Posterior cingulate gyrus (tissue), 11 donors: ENCODE data around the gene RYK.

ENCODE experiments used
- DNase-seq, 10 donors: peaks; one replicate each; pipeline versions ENCODE4 v3.0.0 to v3.0.0-alpha.2; 2020 to 2021; ENCODE audit warnings: mixed read lengths in 3 of 10
- intact Hi-C: fragments of 100-400 bp; cut with DNase I; formaldehyde crosslinking; loops from one replicate; pipeline ENCODE4 v1.15.1; 2023

RYK gene

GRCh38 chr3:134258761-134259347 lies 8.2 kb upstream of the RYK start:
- intact Hi-C loops: no loop called here
- no peak for DNase-seq

- DNase-seq: no peak
- intact Hi-C loops: no loop called here
Measured at GRCh38 chr3:134255404-134255803, 4.7 kb upstream of the RYK start.

- DNase-seq: no peak
- intact Hi-C loops: loop anchor here (5.0 kb wide), 1 partner anchor 119 kb away; the partner anchor contains the start of gene AMOTL2
Measured at GRCh38 chr3:134253475-134254226, 3.0 kb upstream of the RYK start.

- DNase-seq: no peak
- intact Hi-C loops: loop anchor here (5.0 kb wide), 1 partner anchor 120 kb away; the partner anchor contains the start of gene AMOTL2
Measured at GRCh38 chr3:134252766-134253165, 2.1 kb upstream of the RYK start.

- peak in 1 of 10 donors; percentile 72 for DNase-seq
- intact Hi-C loops: loop anchor here (5.0 kb wide), 1 partner anchor 120 kb away; the partner anchor contains the start of gene AMOTL2
Measured at GRCh38 chr3:134251731-134252391, 1.2 kb upstream of the RYK start.

- intact Hi-C loops: loop anchor here (5.0 kb wide), 1 partner anchor 122 kb away; the partner anchor contains the start of gene AMOTL2
- peak; percentile 26 to 90 (median 40) for DNase-seq
Measured at GRCh38 chr3:134249935-134250716, 533 bp downstream of the RYK start.

GRCh38 chr3:134249296-134249841 lies 1.3 kb downstream of the RYK start:
- DNase-seq: no peak
- intact Hi-C loops: no loop called here

GRCh38 chr3:134244921-134245320 lies 5.7 kb downstream of the RYK start:
- no peak for DNase-seq

GRCh38 chr3:134242649-134243617 lies 7.7 kb downstream of the RYK start:
- intact Hi-C loops: no loop called here
- no peak for DNase-seq

More at GRCh38 chr3:134244921-134245320, 5.7 kb downstream of the RYK start:
- intact Hi-C loops: no loop called here

GRCh38 chr3:134239538-134239937 lies 11.1 kb downstream of the RYK start:
- no peak for DNase-seq
- intact Hi-C loops: no loop called here

- no peak for DNase-seq
- intact Hi-C loops: no loop called here
Measured at GRCh38 chr3:134237454-134238145, 13.1 kb downstream of the RYK start.

GRCh38 chr3:134236505-134237170 lies 14.0 kb downstream of the RYK start:
- DNase-seq: no peak
- intact Hi-C loops: no loop called here

- no peak for DNase-seq
Measured at GRCh38 chr3:134235577-134236076, 15.0 kb downstream of the RYK start.

GRCh38 chr3:134232951-134233350 lies 17.7 kb downstream of the RYK start:
- intact Hi-C loops: no loop called here

More at GRCh38 chr3:134235577-134236076, 15.0 kb downstream of the RYK start:
- intact Hi-C loops: no loop called here

GRCh38 chr3:134232151-134232550 lies 18.5 kb downstream of the RYK start:
- intact Hi-C loops: no loop called here
- no peak for DNase-seq

More at GRCh38 chr3:134232951-134233350, 17.7 kb downstream of the RYK start:
- no peak for DNase-seq

- DNase-seq: no peak
- intact Hi-C loops: no loop called here
Measured at GRCh38 chr3:134231131-134231530, 19.5 kb downstream of the RYK start.

- intact Hi-C loops: no loop called here
- peak in 1 of 10 donors; percentile 66 for DNase-seq
Measured at GRCh38 chr3:134229038-134229437, 21.6 kb downstream of the RYK start.

- no peak for DNase-seq
- intact Hi-C loops: no loop called here
Measured at GRCh38 chr3:134228479-134228878, 22.2 kb downstream of the RYK start.
